Effector memory CD8-positive, alpha-beta T cell (primary cell): ENCODE results near the gene HPGD.
A peak's percentile ranks its signal among the peaks of the same experiment; 100 is the strongest.

Experiments used
- ATAC-seq: fragments of 150-1000 bp; cut with Tn5 transposase; replicated peaks from 2 replicates; pipeline ENCODE4 v1.10.0; 2021; ENCODE audit warnings: mild to moderate bottlenecking, moderate library complexity
- DNase-seq, 3 experiments: peaks; one replicate each; pipeline ENCODE4 v3.0.0; 2021
- H3K27ac Mint-ChIP-seq, 2 donors: one replicate each; pipeline ENCODE4 v1.8.0; 2022; ENCODE audit warnings: mild to moderate bottlenecking in 2 of 2, mixed read lengths in 2 of 2, moderate library complexity in 2 of 2
- H3K27me3 Mint-ChIP-seq, 2 donors: one replicate each; pipeline ENCODE4 v1.8.0; 2022; ENCODE audit warnings: mixed read lengths in 2 of 2
- H3K36me3 Mint-ChIP-seq: one replicate; pipeline ENCODE4 v1.8.0; 2022; ENCODE audit warnings: mild to moderate bottlenecking, moderate library complexity, mixed read lengths; ENCODE audit not compliant: insufficient read depth
- H3K4me1 Mint-ChIP-seq, 2 donors: one replicate each; pipeline ENCODE4 v1.8.0; 2022; ENCODE audit warnings: low read depth in 2 of 2, mixed read lengths in 2 of 2
- H3K4me3 Mint-ChIP-seq, 2 donors: one replicate each; pipeline ENCODE4 v1.8.0; 2022; ENCODE audit warnings: mild to moderate bottlenecking in 2 of 2, mixed read lengths in 2 of 2, moderate library complexity in 2 of 2
- H3K9me3 Mint-ChIP-seq, 2 donors: one replicate each; pipeline ENCODE4 v1.8.0; 2022; ENCODE audit warnings: mixed read lengths in 2 of 2

The HPGD gene

GRCh38 chr4:174540175-174540574, 17.9 kb upstream of the HPGD start:
- ATAC-seq (no peak), DNase-seq (no peak)
- peaks cover 0 to 5% of the 10 kb centered on the region in 2 donors for H3K4me1 Mint-ChIP-seq
- H3K36me3 Mint-ChIP-seq, result no peaks in the 10 kb centered on the region
- H3K27ac Mint-ChIP-seq, result no peak overlapping the region
- no peaks in the 10 kb centered on the region for H3K27me3 Mint-ChIP-seq
- peaks cover 0 to 3% of the 10 kb centered on the region in 2 donors for H3K9me3 Mint-ChIP-seq
- H3K4me3 Mint-ChIP-seq, result no peak overlapping the region

- H3K36me3 Mint-ChIP-seq, result no peaks in the 10 kb centered on the region
- no peak overlapping the region for H3K4me3 Mint-ChIP-seq
- H3K9me3 Mint-ChIP-seq, result peaks cover 0 to 3% of the 10 kb centered on the region in 2 donors
- H3K4me1 Mint-ChIP-seq, result peaks cover 0 to 5% of the 10 kb centered on the region in 2 donors
- H3K27me3 Mint-ChIP-seq, result no peaks in the 10 kb centered on the region
- no peak overlapping the region for H3K27ac Mint-ChIP-seq
- ATAC-seq (no peak), DNase-seq (no peak)
These were observed 17.3 kb upstream of the HPGD start for GRCh38 chr4:174539571-174539970.

- Mint-ChIP-seq H3K4me3 (no peak overlapping the region), H3K4me1 (peaks cover 0 to 5% of the 10 kb centered on the region in 2 donors), H3K27ac (no peak overlapping the region), H3K9me3 (peaks cover 0 to 3% of the 10 kb centered on the region in 2 donors), H3K27me3 (no peaks in the 10 kb centered on the region), H3K36me3 (no peaks in the 10 kb centered on the region)
- peak; percentile 26 for ATAC-seq
- no peak for DNase-seq
These were observed 16.6 kb upstream of the HPGD start for GRCh38 chr4:174538876-174539250.

GRCh38 chr4:174538123-174538875, 16.0 kb upstream of the HPGD start:
- Mint-ChIP-seq H3K36me3 (no peaks in the 10 kb centered on the region), H3K27ac (peak overlapping the region in 1 of 2 donors; percentile 25), H3K9me3 (peaks cover 0 to 3% of the 10 kb centered on the region in 2 donors), H3K27me3 (no peaks in the 10 kb centered on the region), H3K4me1 (peaks cover 0 to 5% of the 10 kb centered on the region in 2 donors), H3K4me3 (no peak overlapping the region)
- ATAC-seq (peak; percentile 57), DNase-seq (no peak)

- H3K4me1 Mint-ChIP-seq, result peaks cover 0 to 5% of the 10 kb centered on the region in 2 donors
- H3K27me3 Mint-ChIP-seq, result no peaks in the 10 kb centered on the region
- DNase-seq (no peak), ATAC-seq (no peak)
- no peaks in the 10 kb centered on the region for H3K36me3 Mint-ChIP-seq
- H3K9me3 Mint-ChIP-seq, result peaks cover 0 to 3% of the 10 kb centered on the region in 2 donors
- H3K4me3 Mint-ChIP-seq, result no peak overlapping the region
- no peak overlapping the region for H3K27ac Mint-ChIP-seq
These were observed 15.3 kb upstream of the HPGD start for GRCh38 chr4:174537634-174538033.

- H3K4me1 Mint-ChIP-seq, result peaks cover 0 to 5% of the 10 kb centered on the region in 2 donors
- ATAC-seq, result no peak
- no peak overlapping the region for H3K4me3 Mint-ChIP-seq
- H3K27ac Mint-ChIP-seq, result no peak overlapping the region
- H3K9me3 Mint-ChIP-seq, result peaks cover 0 to 6% of the 10 kb centered on the region in 2 donors
- no peaks in the 10 kb centered on the region for H3K36me3 Mint-ChIP-seq
- no peaks in the 10 kb centered on the region for H3K27me3 Mint-ChIP-seq
- no peak for DNase-seq
These were observed 12.2 kb upstream of the HPGD start for GRCh38 chr4:174534461-174534860.

- no peaks in the 10 kb centered on the region for H3K4me1 Mint-ChIP-seq
- DNase-seq, result no peak
- H3K4me3 Mint-ChIP-seq, result no peak overlapping the region
These were observed 10.2 kb upstream of the HPGD start for GRCh38 chr4:174532445-174532844.

GRCh38 chr4:174531486-174531885, 9.2 kb upstream of the HPGD start:
- Mint-ChIP-seq H3K9me3 (peaks cover 0 to 7% of the 10 kb centered on the region in 2 donors), H3K27ac (no peak overlapping the region), H3K4me1 (no peaks in the 10 kb centered on the region), H3K36me3 (no peaks in the 10 kb centered on the region), H3K27me3 (no peaks in the 10 kb centered on the region), H3K4me3 (no peak overlapping the region)
- ATAC-seq (no peak), DNase-seq (no peak)

More at GRCh38 chr4:174532445-174532844, 10.2 kb upstream of the HPGD start:
- Mint-ChIP-seq H3K27ac (no peak overlapping the region), H3K9me3 (peaks cover 0 to 7% of the 10 kb centered on the region in 2 donors), H3K36me3 (no peaks in the 10 kb centered on the region), H3K27me3 (no peaks in the 10 kb centered on the region)
- ATAC-seq, result no peak

GRCh38 chr4:174528226-174528625, 5.9 kb upstream of the HPGD start:
- Mint-ChIP-seq H3K9me3 (peaks cover 0 to 7% of the 10 kb centered on the region in 2 donors), H3K4me1 (peaks cover 0 to 1% of the 10 kb centered on the region in 2 donors), H3K27me3 (peaks cover 0 to 10% of the 10 kb centered on the region in 2 donors), H3K36me3 (peaks cover 3% of the 10 kb centered on the region), H3K4me3 (no peak overlapping the region), H3K27ac (no peak overlapping the region)
- ATAC-seq (no peak), DNase-seq (no peak)

GRCh38 chr4:174526731-174527130, 4.4 kb upstream of the HPGD start:
- Mint-ChIP-seq H3K36me3 (peaks cover 10% of the 10 kb centered on the region), H3K4me1 (peaks cover 0 to 5% of the 10 kb centered on the region in 2 donors), H3K4me3 (no peak overlapping the region), H3K27me3 (peaks cover 0 to 12% of the 10 kb centered on the region in 2 donors), H3K27ac (no peak overlapping the region), H3K9me3 (peaks cover 0 to 7% of the 10 kb centered on the region in 2 donors)
- no peak for ATAC-seq
- no peak for DNase-seq

- DNase-seq (no peak), ATAC-seq (no peak)
- peaks cover 0 to 12% of the 10 kb centered on the region in 2 donors for H3K27me3 Mint-ChIP-seq
- peaks cover 0 to 3% of the 10 kb centered on the region in 2 donors for H3K9me3 Mint-ChIP-seq
- H3K36me3 Mint-ChIP-seq, result peaks cover 15% of the 10 kb centered on the region
- H3K27ac Mint-ChIP-seq, result no peak overlapping the region
- no peak overlapping the region for H3K4me3 Mint-ChIP-seq
- peaks cover 0 to 15% of the 10 kb centered on the region in 2 donors for H3K4me1 Mint-ChIP-seq
These were observed 2.0 kb upstream of the HPGD start for GRCh38 chr4:174524242-174524641.

- peaks cover 15% of the 10 kb centered on the region for H3K36me3 Mint-ChIP-seq
- peak overlapping the region; percentile 36 to 93 for H3K27ac Mint-ChIP-seq
- peaks cover 0 to 3% of the 10 kb centered on the region in 2 donors for H3K9me3 Mint-ChIP-seq
- H3K4me3 Mint-ChIP-seq, result peak overlapping the region; percentile 58 to 95
- peaks cover 0 to 12% of the 10 kb centered on the region in 2 donors for H3K27me3 Mint-ChIP-seq
- ATAC-seq (peak; percentile 32), DNase-seq (peak in 2 of 3 experiments; percentile 9 to 11)
- peaks cover 0 to 15% of the 10 kb centered on the region in 2 donors for H3K4me1 Mint-ChIP-seq
These were observed 871 bp upstream of the HPGD start for GRCh38 chr4:174523025-174523693.

- H3K4me3 Mint-ChIP-seq, result peak overlapping the region; percentile 51 to 95
- peaks cover 0 to 12% of the 10 kb centered on the region in 2 donors for H3K27me3 Mint-ChIP-seq
- H3K27ac Mint-ChIP-seq, result peak overlapping the region in 1 of 2 donors; percentile 93
- peak in 2 of 3 experiments; percentile 3 to 8 for DNase-seq
- peaks cover 0 to 3% of the 10 kb centered on the region in 2 donors for H3K9me3 Mint-ChIP-seq
- H3K4me1 Mint-ChIP-seq, result peaks cover 0 to 15% of the 10 kb centered on the region in 2 donors
- peaks cover 15% of the 10 kb centered on the region for H3K36me3 Mint-ChIP-seq
- ATAC-seq, result peak; percentile 21
These were observed 497 bp downstream of the HPGD start for GRCh38 chr4:174521800-174522182.
